ENCODE results near the gene CALD1.

CALD1 gene

DNA sequence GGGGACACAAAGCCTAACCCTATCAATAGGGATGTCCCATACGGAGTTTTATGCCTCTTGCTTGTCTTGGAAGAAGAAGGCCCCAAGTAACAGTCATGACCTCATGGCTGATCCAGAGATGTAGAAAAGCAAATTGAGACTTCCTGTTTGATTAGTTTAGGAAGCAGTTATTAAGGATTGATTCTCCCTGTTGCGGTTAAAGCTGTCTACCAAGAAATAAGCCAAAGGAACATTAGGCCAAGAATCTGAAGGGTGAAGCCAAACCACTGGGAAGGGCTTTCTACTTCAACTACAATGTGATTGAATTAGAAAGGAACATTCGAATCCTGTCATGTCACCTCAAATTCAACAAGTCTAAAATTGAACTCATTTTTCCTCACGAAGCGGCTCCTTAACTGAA is 146.3 kb downstream of the CALD1 start:
- TF ChIP-seq, protein P1, sequence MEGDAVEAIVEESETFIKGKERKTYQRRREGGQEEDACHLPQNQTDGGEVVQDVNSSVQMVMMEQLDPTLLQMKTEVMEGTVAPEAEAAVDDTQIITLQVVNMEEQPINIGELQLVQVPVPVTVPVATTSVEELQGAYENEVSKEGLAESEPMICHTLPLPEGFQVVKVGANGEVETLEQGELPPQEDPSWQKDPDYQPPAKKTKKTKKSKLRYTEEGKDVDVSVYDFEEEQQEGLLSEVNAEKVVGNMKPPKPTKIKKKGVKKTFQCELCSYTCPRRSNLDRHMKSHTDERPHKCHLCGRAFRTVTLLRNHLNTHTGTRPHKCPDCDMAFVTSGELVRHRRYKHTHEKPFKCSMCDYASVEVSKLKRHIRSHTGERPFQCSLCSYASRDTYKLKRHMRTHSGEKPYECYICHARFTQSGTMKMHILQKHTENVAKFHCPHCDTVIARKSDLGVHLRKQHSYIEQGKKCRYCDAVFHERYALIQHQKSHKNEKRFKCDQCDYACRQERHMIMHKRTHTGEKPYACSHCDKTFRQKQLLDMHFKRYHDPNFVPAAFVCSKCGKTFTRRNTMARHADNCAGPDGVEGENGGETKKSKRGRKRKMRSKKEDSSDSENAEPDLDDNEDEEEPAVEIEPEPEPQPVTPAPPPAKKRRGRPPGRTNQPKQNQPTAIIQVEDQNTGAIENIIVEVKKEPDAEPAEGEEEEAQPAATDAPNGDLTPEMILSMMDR (IDR thresholded peaks at IDR 0.05; ENCODE audit: low read depth, low read length): no peak
- no peak for DNase-seq (ENCODE audit: low read depth, low spot score)
- in situ Hi-C loops (cut with HindIII; ENCODE audit: low sequenced_read_pairs): no loop called here

DNA sequence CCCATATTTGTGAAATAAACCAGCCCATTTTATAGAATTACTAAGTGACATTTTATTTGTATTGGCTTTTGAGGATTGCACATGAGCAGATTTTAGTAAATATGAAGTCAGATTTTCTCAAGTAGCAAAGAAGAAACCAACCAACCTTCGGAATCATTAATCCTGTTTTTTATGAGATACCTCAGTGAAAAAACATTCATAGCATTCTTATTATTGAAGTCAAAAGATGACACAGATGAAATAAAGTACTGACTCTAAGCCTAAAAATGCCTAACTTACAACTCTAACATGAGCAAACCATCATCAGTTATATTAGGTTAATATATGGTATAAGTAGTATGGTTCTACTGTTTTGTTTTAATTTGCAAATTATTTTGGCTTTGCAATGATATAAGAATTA is 147.0 kb downstream of the CALD1 start:
- no peak overlapping the region for H3K4me3 ChIP-seq (ENCODE audit: low read depth, low read length)
- no peak for DNase-seq (ENCODE audit: low read depth, low spot score)
- in situ Hi-C loops (cut with HindIII; ENCODE audit: low sequenced_read_pairs): no loop called here
- TF ChIP-seq, protein P1 (IDR thresholded peaks at IDR 0.05; ENCODE audit: low read depth, low read length): no peak

More for the DNA sequence above, 146.3 kb downstream of the CALD1 start:
- no peak overlapping the region for H3K4me3 ChIP-seq (ENCODE audit: low read depth, low read length)

DNA sequence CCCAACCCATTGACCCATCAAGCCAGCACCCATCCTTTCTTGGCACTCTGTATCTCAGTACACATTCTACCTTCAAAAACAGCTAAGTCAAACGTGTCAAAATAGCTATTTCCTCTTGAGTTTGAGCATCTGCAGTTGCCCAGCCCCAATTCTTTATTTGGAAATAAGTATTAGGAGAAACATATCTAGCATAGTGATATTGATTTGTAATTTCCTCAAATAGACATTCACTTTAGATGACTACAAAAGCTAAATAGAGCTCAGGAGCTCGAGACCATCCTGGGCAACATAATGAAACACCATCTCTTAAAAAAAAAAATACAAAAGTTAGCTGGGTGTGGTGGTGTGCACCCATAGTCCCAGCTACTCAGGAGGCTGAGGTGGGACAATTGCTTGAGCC is 147.6 kb downstream of the CALD1 start:
- in situ Hi-C loops (cut with HindIII; ENCODE audit: low sequenced_read_pairs): no loop called here
- TF ChIP-seq, protein P1 (IDR thresholded peaks at IDR 0.05; ENCODE audit: low read depth, low read length): no peak
- DNase-seq (ENCODE audit: low read depth, low spot score): no peak
- no peak overlapping the region for H3K4me3 ChIP-seq (ENCODE audit: low read depth, low read length)

DNA sequence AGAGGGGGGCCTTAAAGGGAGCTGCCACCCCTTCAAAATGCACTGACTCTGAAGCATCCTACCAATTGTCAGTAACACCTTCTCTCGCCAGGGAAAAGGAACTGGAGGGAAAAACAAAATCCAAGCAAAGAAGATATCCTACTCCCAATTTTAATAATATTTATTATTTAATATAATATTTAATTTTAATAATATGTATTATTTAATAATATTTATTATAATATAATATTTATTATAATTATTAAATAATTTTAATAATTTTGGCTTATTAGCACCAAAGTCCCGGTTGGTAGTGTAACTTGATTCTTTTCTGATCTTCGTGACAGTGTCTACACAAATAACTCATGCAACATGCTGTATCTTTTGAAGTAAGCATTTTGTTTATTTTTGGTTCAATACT is 148.3 kb downstream of the CALD1 start:
- no peak for DNase-seq (ENCODE audit: low read depth, low spot score)
- TF ChIP-seq, protein P1 (IDR thresholded peaks at IDR 0.05; ENCODE audit: low read depth, low read length): no peak
- in situ Hi-C loops (cut with HindIII; ENCODE audit: low sequenced_read_pairs): no loop called here
- no peak overlapping the region for H3K4me3 ChIP-seq (ENCODE audit: low read depth, low read length)

DNA sequence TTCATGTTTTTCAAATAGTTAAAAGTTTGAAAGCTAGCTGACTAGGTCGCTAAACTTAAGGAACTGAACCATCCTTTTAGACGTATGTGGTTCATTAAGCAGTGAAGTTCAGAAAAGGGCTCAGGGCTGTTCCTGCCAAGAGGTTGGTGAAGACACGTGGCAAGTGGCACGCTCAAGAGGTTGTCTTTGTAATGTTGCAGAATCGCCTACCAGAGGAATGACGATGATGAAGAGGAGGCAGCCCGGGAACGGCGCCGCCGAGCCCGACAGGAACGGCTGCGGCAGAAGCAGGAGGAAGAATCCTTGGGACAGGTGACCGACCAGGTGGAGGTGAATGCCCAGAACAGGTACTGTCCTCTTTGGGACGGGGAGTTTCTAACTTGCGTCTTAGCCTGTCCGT is 149.1 kb downstream of the CALD1 start:
- TF ChIP-seq, protein P1 (IDR thresholded peaks at IDR 0.05; ENCODE audit: low read depth, low read length): no peak
- H3K4me3 ChIP-seq (ENCODE audit: low read depth, low read length): no peak overlapping the region
- no peak for DNase-seq (ENCODE audit: low read depth, low spot score)
- in situ Hi-C loops (cut with HindIII; ENCODE audit: low sequenced_read_pairs): no loop called here

DNA sequence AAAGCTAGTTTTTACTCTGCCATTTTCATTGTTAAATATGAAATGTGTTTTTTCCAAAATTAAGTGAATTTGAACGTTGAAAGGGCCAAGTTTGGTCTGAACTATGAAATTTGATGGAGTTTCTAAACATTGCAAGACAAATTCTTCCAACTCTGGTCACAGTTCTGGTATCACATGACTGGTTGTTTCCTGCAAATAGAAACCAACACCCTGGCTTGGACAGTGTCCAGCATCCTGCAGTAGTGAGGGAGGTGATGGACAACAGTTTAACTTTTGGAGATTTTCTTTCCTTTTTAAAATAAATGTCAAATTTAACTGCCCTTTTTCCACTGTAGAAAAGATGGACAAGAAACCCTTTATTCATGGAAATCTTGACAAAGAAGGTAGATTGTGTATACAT is 152.1 kb downstream of the CALD1 start:
- in situ Hi-C loops (cut with HindIII; ENCODE audit: low sequenced_read_pairs): no loop called here
- TF ChIP-seq, protein P1 (IDR thresholded peaks at IDR 0.05; ENCODE audit: low read depth, low read length): no peak
- no peak overlapping the region for H3K4me3 ChIP-seq (ENCODE audit: low read depth, low read length)
- peak; percentile 40 for DNase-seq (ENCODE audit: low read depth, low spot score)

Data from astrocyte of the spinal cord (primary cell).